Placental pericyte (primary cell): ENCODE measurements around the gene KRTAP5-4. TPM values are rescaled to one million over a fixed set of nuclear protein-coding genes. Genes with fewer than 3 reads are reported as not detected.

Experiments
- total RNA-seq: library from RNA; depleted of rRNA; stranded (reverse); fragments of >200 nt; gene quantifications from 2 replicates; pipeline ENCODE4 v1.2.3, GENCODE V29; 2012

KRTAP5-4 gene
- not detected in 2 replicates for total RNA-seq

DNA sequence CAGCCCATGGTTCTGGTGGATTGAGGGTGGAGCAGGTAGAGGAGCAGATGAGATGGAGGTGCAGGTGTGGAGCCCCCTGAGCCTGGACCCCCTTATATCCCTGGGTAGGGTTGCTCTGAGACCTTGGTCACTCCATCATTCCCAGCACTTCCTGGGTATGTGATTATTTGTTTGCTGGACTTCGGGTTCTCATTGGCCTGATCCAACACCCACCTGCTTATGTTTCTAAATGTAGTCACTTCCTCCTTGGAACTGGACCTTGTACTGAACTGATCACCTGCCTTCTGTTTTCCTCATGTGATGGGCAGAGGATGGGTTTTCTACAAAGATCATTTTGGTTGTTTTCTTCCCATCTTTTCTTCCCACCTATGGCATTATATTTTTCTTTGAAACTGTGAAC is at the start of gene KRTAP5-4:
Gene KRTAP5-4 (minus strand): TSS at position 53 of the 400 bp plus-strand sequence. CDS start 45 bp downstream, at position 8.

DNA sequence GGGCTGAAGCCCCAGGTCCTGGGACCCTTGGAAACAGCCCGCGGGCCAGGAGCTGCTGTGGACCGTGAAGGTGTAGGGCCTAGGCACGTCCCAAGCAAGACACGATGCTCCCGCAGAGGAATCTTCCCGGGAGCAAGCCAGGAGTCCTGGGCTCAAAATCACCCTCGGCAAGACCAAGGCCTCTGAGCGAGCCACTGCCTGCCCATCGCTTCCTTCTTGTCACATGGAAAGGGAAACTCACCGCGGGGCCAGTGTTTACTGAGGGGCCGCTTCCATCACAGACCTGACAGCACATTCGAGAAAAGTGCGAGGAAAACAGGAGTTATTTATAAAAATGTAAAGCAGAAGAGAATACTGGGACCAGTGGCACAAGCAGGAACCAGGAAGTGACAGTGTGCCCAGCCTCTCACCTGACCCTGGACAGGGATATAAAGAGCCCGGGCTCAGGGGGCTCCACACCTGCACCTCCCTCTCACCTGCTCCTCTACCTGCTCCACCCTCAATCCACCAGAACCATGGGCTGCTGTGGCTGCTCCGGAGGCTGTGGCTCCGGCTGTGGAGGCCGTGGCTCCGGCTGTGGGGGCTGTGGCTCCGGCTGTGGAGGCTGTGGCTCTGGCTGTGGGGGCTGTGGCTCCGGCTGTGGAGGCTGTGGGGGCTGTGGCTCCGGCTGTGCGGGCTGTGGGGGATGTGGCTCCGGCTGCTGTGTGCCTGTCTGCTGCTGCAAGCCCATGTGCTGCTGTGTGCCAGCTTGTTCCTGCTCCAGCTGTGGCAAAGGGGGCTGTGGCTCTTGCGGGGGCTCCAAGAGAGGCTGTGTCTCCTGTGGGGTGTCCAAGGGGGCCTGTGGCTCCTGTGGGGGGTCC is 7.6 kb upstream of the KRTAP5-4 start, which contains the start of gene KRTAP5-5:
Gene KRTAP5-5 (plus strand): TSS at position 450 of the 860 bp plus-strand sequence. CDS start 66 bp downstream, at position 516.

DNA sequence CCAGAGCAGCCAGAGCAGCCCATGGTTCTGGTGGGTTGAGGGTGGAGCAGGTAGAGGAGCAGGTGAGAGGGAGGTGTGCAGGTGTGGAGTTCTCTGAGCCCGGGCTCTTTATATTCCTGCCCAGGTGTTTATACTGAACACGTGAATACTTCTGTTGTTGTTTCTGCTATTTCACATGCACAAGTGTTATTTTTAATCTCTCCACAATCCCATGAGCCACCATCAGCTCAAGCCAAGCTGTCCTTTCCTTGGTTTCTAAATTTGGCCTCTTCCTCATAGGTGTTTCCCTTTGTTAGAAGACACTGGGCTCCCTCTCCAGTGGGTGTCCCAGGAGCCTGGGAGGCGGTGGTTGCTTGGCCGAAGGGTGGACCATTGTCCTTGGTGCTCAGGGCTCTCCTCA is 13.6 kb downstream of the KRTAP5-4 start, which contains the start of gene KRTAP5-3:
Gene KRTAP5-3 (minus strand): TSS at position 101 of the 400 bp plus-strand sequence. CDS start 78 bp downstream, at position 23.

GRCh38 chr11:1597994-1598380 is 24.0 kb downstream of the KRTAP5-4 start, which contains the start of gene KRTAP5-2:
Gene KRTAP5-2 (minus strand): TSS chr11:1598294. CDS start chr11:1598250, 44 bp downstream.

DNA sequence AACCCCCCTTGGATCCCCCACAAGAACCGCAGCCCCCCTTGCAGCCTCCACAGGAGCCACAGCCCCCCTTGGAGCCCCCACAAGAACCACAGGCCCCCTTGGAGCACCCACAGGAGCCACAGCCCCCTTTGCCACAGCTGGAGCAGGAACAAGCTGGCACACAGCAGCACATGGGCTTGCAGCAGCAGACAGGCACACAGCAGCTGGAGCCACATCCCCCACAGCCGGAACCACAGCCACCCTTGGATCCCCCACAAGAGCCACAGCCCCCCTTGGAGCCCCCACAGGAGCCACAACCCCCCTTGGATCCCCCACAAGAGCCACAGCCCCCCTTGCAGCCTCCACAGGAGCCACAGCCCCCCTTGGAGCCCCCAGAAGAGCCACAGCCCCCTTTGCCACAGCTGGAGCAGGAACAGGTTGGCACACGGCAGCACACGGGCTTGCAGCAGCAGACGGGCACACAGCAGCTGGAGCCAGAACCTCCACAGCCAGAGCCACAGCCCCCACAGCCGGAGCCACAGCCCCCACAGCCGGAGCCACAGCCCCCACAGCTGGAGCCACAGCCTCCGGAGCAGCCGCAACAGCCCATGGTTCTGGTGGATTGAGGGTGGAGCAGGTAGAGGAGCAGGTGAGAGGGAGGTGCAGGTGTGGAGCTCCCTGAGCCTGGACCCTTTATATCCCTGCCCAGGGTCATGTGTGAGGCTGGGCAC is 37.1 kb downstream of the KRTAP5-4 start, which contains the start of gene KRTAP5-1:
Gene KRTAP5-1 (minus strand): TSS at position 623 of the 710 bp plus-strand sequence. CDS start 34 bp downstream, at position 589.

DNA sequence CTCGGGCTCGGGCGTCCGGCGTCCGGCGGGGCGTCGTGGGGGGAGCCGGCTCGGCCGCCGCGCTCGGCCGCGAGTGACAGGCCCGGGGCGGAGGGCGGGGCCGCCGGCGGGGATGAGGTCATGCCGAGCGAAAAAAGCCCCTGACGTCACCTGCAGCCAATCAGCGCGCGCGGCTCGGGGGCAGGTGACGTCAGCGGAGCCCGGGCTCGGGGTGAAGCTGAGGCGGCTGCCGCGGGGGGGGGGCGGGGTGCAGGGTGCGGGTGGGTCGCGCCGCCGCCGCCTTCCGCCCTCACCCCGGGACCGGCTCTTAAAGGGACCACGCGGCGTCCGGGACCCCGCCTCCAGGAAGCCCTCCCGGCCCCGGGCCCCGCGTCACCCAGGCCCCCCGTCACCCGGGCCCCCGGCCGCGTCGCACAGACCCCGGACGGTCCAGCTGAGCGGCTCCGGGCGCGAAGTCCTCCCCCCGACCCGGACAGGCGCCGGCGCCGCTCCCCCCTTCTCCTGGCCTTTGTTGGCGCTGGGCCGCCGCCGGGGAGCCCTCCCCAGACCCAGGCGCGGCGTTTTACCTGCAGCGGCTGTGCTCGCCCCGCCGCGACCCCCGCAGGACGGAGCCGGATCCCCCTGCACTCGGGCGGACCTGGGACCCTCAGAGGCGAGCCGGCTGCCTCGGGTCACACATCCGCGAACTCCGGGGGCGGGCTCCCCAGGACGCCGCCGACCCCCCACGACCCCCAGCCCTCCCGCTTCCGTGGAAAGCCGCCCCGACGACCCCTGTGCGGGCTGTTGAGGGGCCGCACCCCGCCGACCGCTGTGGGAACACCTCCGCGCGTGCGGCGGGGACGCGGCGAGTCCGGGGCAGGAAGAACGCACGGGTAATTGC is 49.5 kb downstream of the KRTAP5-4 start, which contains the start of gene DUSP8:
Gene DUSP8 (minus strand): TSS at position 75 of the 880 bp plus-strand sequence. CDS start 6,445 bp downstream, outside the sequence.

Other genes with a start within 250 kb of the KRTAP5-4 start
- 0.22 TPM in 1 of 2 replicates, not detected in the other for gene BRSK2, start 232.2 kb downstream of the KRTAP5-4 start, total RNA-seq
- gene MOB2, start 135.4 kb downstream of the KRTAP5-4 start, total RNA-seq = 17.3 and 36.8 TPM in 2 replicates
- gene DUSP8, start 49.9 kb downstream of the KRTAP5-4 start, total RNA-seq = 0.14 and 0.66 TPM in 2 replicates
- not detected in 2 replicates for gene KRTAP5-1, start 36.9 kb downstream of the KRTAP5-4 start, total RNA-seq
- not detected in 2 replicates for gene KRTAP5-2, start 23.8 kb downstream of the KRTAP5-4 start, total RNA-seq
- gene KRTAP5-3, start 13.7 kb downstream of the KRTAP5-4 start, total RNA-seq = not detected in 2 replicates
- not detected in 2 replicates for gene KRTAP5-5, start 7.6 kb upstream of the KRTAP5-4 start, total RNA-seq
- gene KRTAP5-6, start 75.1 kb upstream of the KRTAP5-4 start, total RNA-seq = not detected in 2 replicates
- gene IFITM10, start 128.5 kb upstream of the KRTAP5-4 start, total RNA-seq = 0.22 and 0.43 TPM in 2 replicates
- gene CTSD, start 141.8 kb upstream of the KRTAP5-4 start, total RNA-seq = 101 and 265 TPM in 2 replicates
- not detected in 2 replicates for gene SYT8, start 212.9 kb upstream of the KRTAP5-4 start, total RNA-seq
- not detected in 2 replicates for gene TNNI2, start 216.8 kb upstream of the KRTAP5-4 start, total RNA-seq
- gene LSP1, start 230.9 kb upstream of the KRTAP5-4 start, total RNA-seq = 0.22 TPM in 1 of 2 replicates, not detected in the other